CD4-positive, alpha-beta T cell (primary cell): ENCODE data around the gene ZNF524. TPM values are rescaled to one million over a fixed set of nuclear protein-coding genes. Genes with fewer than 3 reads are reported as not detected.

Experiments
- ATAC-seq: fragments of 200-7000 bp; cut with Tn5 transposase; one replicate; pipeline ENCODE4 v1.10.0; 2022; ENCODE audit warnings: mild to moderate bottlenecking; ENCODE audit not compliant: poor library complexity
- CTCF ChIA-PET: fragments of 350-600 bp; sonication (Branson Sonifier 250); formaldehyde crosslinking; loops from one replicate; lab custom pipeline; 2021; ENCODE audit warnings: antibody characterized with exemption, inconsistent platforms; lab: Charles Lee
- POLR2A ChIA-PET: fragments of 350-600 bp; sonication (Branson Sonifier 250); formaldehyde crosslinking; loops from one replicate; lab custom pipeline; 2021; ENCODE audit warnings: antibody characterized with exemption, inconsistent platforms; lab: Charles Lee
- DNase-seq, 14 experiments: peaks; one replicate each; pipeline ENCODE4 v3.0.0-alpha.2; 2013 to 2020; ENCODE audit warnings: mixed read lengths in 2 of 14
- H3K27ac ChIP-seq, 2 donors: one replicate each; pipeline versions ENCODE4 v1.5.1 to v1.7.0; 2013; ENCODE audit warnings: low read length in 2 of 2, low read depth in 1 of 2, mild to moderate bottlenecking in 1 of 2
- H3K27me3 ChIP-seq, 2 experiments: 1 replicate in 1 of 2; 2 replicates in 1 of 2; pipeline versions ENCODE4 v1.6.1 to v1.7.0; 2013; ENCODE audit warnings: low read length in 2 of 2, control low read depth in 1 of 2, mild to moderate bottlenecking in 1 of 2, moderate library complexity in 1 of 2; ENCODE audit not compliant: insufficient read depth in 2 of 2, control insufficient read depth in 1 of 2
- H3K36me3 ChIP-seq: one replicate; pipeline ENCODE4 v1.6.1; 2013; ENCODE audit warnings: low read length, control low read depth; ENCODE audit not compliant: insufficient read depth
- H3K4me1 ChIP-seq: one replicate; pipeline ENCODE4 v1.6.1; 2013; ENCODE audit warnings: low read length, control low read depth; ENCODE audit not compliant: insufficient read depth
- H3K4me3 ChIP-seq: one replicate; pipeline ENCODE4 v1.5.1; 2013; ENCODE audit warnings: mild to moderate bottlenecking, low read length, moderate library complexity
- H3K9me3 ChIP-seq, 2 experiments: 1 replicate in 1 of 2; 2 replicates in 1 of 2; pipeline versions ENCODE4 v1.6.1 to v1.7.0; 2013; ENCODE audit warnings: low read length in 2 of 2, mild to moderate bottlenecking in 2 of 2, control low read depth in 1 of 2, moderate library complexity in 1 of 2; ENCODE audit not compliant: control insufficient read depth in 1 of 2, insufficient read depth in 1 of 2
- H3K27ac Mint-ChIP-seq: one replicate; pipeline ENCODE4 v1.8.0; 2020; ENCODE audit warnings: mixed read lengths
- H3K27me3 Mint-ChIP-seq: one replicate; pipeline ENCODE4 v1.8.0; 2021; ENCODE audit warnings: mixed read lengths
- H3K36me3 Mint-ChIP-seq: one replicate; pipeline ENCODE4 v1.8.0; 2021; ENCODE audit warnings: low read depth, mixed read lengths
- H3K4me1 Mint-ChIP-seq: one replicate; pipeline ENCODE4 v1.8.0; 2021; ENCODE audit warnings: low read depth, mixed read lengths
- H3K4me3 Mint-ChIP-seq: one replicate; pipeline ENCODE4 v1.8.0; 2020; ENCODE audit warnings: mild to moderate bottlenecking, mixed read lengths
- H3K9me3 Mint-ChIP-seq: one replicate; pipeline ENCODE4 v1.8.0; 2020; ENCODE audit warnings: mixed read lengths
- intact Hi-C, 2 experiments: fragments of 100-400 bp; cut with DNase I in 1 of 2; cut with micrococcal nuclease in 1 of 2; formaldehyde crosslinking; loops; one replicate each; pipeline versions ENCODE4 v1.15.1 to v1.9.0; 2023 to 2025; cut with DNase I, micrococcal nuclease
- total RNA-seq, 174 experiments: library from RNA in 2 of 174; stranded (reverse) in 2 of 174; gene quantifications; one replicate each; pipeline ENCODE4 v1.2.3 and lab custom pipeline; 2021 to 2026
- TF ChIP-seq, protein P1 (sequence below): fragments of 200-600 bp; IDR thresholded peaks from one replicate; pipeline ENCODE4 v1.8.0; 2022; ENCODE audit warnings: antibody characterized with exemption, mild to moderate bottlenecking

The ZNF524 gene
- total RNA-seq, 2 experiments from 2014 or later, result 9.6 to 10.3 TPM

DNA sequence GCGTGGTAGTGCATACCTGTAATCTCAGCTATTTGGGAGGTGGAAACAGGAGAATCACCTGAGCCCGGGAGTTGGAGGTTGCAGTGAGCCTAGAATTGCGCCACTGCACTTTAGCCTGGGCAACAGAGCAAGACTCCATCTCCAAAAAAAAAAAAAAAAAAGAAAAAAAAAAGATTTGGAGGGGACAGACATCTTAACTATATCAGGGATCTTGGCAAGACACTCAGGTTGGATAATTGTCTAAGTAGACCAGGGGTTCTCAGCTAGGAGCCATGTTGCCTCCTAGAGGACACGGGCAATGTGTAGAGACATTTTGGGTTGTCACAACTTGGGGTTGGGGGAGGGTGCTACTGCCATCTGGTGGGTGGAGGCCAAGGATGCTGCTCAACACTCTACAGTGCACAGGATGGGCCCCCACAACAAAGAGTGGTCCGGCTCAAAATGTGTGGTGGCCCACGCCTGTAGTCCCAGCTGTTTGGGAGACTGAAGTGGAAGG is 38.8 kb downstream of the ZNF524 start:
- H3K27me3 Mint-ChIP-seq, result no peaks in the 10 kb centered on the region
- ChIA-PET POLR2A (interaction anchor here (0.5 to 2.0 kb wide), 8 partner anchors 10 to 1524 kb away, joined by 3 to 13 read pairs (median 6); partner anchors contain the start of genes FIZ1, U2AF2, ZNF524 and ZNF628), CTCF (interaction anchor here (1.0 to 5.0 kb wide), 5 partner anchors 13 to 135 kb away, joined by 3 to 29 read pairs (median 10); partner anchors contain the start of genes FIZ1, U2AF2, ZNF524 and ZNF784)
- intact Hi-C loops, result loop anchor here (10.0 kb wide), 2 partner anchors 234 to 384 kb away; partner anchors contain the start of genes PPP6R1 (in 2 of the 2) and UBE2S (in 1 of the 2)
- Histone ChIP-seq H3K4me3 (no peak overlapping the region), H3K9me3 (peaks cover 0 to 5% of the 10 kb centered on the region in 2 experiments), H3K36me3 (peaks cover 3% of the 10 kb centered on the region), H3K4me1 (peaks cover 84% of the 10 kb centered on the region), H3K27ac (no peak overlapping the region), H3K27me3 (no peaks in the 10 kb centered on the region)
- H3K4me1 Mint-ChIP-seq, result peaks cover 72% of the 10 kb centered on the region
- DNase-seq, result peak in 13 of 14 experiments; percentile 31 to 84 (median 57)
- peaks cover 45% of the 10 kb centered on the region for H3K36me3 Mint-ChIP-seq
- peak; percentile 30 for ATAC-seq
- H3K27ac Mint-ChIP-seq, result peak overlapping the region; percentile 84
- TF ChIP-seq, protein P1, sequence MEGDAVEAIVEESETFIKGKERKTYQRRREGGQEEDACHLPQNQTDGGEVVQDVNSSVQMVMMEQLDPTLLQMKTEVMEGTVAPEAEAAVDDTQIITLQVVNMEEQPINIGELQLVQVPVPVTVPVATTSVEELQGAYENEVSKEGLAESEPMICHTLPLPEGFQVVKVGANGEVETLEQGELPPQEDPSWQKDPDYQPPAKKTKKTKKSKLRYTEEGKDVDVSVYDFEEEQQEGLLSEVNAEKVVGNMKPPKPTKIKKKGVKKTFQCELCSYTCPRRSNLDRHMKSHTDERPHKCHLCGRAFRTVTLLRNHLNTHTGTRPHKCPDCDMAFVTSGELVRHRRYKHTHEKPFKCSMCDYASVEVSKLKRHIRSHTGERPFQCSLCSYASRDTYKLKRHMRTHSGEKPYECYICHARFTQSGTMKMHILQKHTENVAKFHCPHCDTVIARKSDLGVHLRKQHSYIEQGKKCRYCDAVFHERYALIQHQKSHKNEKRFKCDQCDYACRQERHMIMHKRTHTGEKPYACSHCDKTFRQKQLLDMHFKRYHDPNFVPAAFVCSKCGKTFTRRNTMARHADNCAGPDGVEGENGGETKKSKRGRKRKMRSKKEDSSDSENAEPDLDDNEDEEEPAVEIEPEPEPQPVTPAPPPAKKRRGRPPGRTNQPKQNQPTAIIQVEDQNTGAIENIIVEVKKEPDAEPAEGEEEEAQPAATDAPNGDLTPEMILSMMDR, result peak; percentile 43
- peak overlapping the region; percentile 86 for H3K4me3 Mint-ChIP-seq
- peaks cover 3% of the 10 kb centered on the region for H3K9me3 Mint-ChIP-seq

DNA sequence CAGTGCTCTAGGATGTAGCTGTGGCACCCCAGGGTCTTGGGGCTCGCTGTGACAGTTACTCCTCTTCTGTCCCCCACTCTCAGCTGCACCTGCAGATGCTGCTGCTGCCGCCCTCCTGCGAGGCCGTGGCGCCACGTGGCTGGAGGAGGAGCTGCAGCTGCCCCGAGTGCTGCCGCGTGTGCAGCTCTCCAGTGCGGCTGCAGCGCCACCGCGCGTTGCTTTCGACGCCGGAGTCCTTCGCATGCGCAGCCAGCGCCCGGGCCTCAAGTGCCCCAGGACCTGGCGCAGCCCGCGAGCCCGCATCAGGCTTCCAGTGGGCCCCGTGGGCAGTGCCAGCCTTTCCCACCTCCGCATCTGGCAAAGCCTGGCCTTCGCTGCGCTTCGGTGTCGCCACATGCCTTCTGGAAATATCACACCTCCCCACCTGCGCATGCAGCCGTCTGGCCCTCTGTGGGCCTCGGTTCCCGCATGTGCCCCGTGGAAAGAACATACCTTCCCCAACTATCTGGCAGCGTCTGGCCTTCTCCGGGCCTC is 40.0 kb downstream of the ZNF524 start:
- CTCF ChIA-PET, result interaction anchor here (0.7 to 5.0 kb wide), 7 partner anchors 9 to 136 kb away, joined by 3 to 29 read pairs (median 7); partner anchors contain the start of genes FIZ1, U2AF2, ZNF524 and ZNF784
- Histone ChIP-seq H3K36me3 (peaks cover 9% of the 10 kb centered on the region), H3K4me1 (peaks cover 87% of the 10 kb centered on the region), H3K9me3 (peaks cover 0 to 5% of the 10 kb centered on the region in 2 experiments), H3K27me3 (no peaks in the 10 kb centered on the region), H3K27ac (peak overlapping the region; percentile 76 to 78), H3K4me3 (peak overlapping the region; percentile 45)
- peaks cover 41% of the 10 kb centered on the region for H3K36me3 Mint-ChIP-seq
- no peaks in the 10 kb centered on the region for H3K27me3 Mint-ChIP-seq
- intact Hi-C loops, result loop anchor here in 1 of 2 experiments (1.0 to 5.0 kb wide), 3 partner anchors 8 to 253 kb away; partner anchors contain the start of genes FIZ1 and RPL28
- peaks cover 3% of the 10 kb centered on the region for H3K9me3 Mint-ChIP-seq
- peak overlapping the region; percentile 84 for H3K27ac Mint-ChIP-seq
- TF ChIP-seq, protein P1, result peak; percentile 47
- H3K4me1 Mint-ChIP-seq, result peaks cover 71% of the 10 kb centered on the region
- POLR2A ChIA-PET, result interaction anchor here (0.7 to 2.0 kb wide), 8 partner anchors 9 to 59 kb away, joined by 3 to 13 read pairs (median 4); partner anchors contain the start of genes FIZ1, U2AF2, ZNF524 and ZNF784
- peak; percentile 50 for ATAC-seq
- DNase-seq, result peak in 13 of 14 experiments; percentile 63 to 93 (median 73)
- peak overlapping the region; percentile 81 for H3K4me3 Mint-ChIP-seq

DNA sequence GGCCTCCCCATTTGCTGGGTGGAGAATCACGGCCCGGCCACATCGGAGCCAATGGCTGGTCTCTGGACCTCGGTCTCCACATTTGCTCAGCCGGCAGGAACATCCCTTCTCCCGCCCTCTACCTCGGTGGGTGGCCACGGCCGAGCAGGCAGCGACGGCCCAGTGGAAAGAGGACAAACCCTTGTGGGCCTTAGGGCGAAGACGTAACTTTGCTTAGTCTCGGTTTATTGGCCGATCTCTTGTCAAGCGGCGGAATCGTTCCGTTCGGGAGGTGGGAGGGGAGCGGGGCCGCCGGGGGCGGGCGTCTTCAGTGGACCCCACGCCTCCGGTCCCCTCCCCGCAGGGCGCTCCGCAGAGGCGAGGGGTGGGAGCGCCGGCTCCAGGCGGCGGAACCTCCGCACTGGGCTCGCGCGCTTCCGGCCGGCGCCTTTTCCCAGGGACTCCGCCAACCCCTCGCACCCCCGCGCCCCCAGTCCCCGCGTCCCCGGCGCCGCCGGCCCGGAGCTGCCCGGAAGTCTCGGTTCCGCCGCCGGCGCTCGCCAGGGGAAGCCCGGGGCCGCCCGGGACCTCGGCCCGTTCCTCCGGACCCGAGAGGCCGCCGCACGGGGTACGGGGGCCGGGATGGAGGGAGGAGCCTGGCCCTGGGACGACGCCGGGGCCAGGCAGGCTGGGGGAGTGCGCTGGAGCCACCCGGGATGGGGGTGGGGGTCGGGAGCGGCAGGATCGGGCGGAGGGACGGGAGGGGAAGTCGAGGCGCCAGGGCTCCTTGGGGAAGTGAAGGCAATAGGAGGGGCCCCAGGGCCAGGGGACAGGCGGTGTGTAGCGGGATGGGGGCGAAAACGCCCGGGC is 40.7 kb downstream of the ZNF524 start, which contains the start of gene ZNF580:
ZNF580 (plus strand) TSS at position 426 of the 849 bp plus-strand sequence. CDS start 1,507 bp downstream, outside the sequence.
- Mint-ChIP-seq H3K9me3 (peaks cover 3% of the 10 kb centered on the region), H3K36me3 (peaks cover 34% of the 10 kb centered on the region), H3K4me3 (peak within 1 kb of the TSS; percentile 86), H3K27ac (peak within 1 kb of the TSS; percentile 84), H3K4me1 (peaks cover 68% of the 10 kb centered on the region), H3K27me3 (no peaks in the 10 kb centered on the region)
- POLR2A ChIA-PET, result interaction anchor here (0.6 to 2.0 kb wide), 6 partner anchors 9 to 53 kb away, joined by 3 to 13 read pairs (median 6); partner anchors contain the start of genes FIZ1, U2AF2, ZNF524 and ZNF784
- Histone ChIP-seq H3K4me3 (peak within 1 kb of the TSS; percentile 78), H3K9me3 (peaks cover 0 to 5% of the 10 kb centered on the region in 2 experiments), H3K27ac (peak within 1 kb of the TSS; percentile 76 to 78), H3K36me3 (peaks cover 15% of the 10 kb centered on the region), H3K4me1 (peaks cover 86% of the 10 kb centered on the region), H3K27me3 (no peaks in the 10 kb centered on the region)
- ATAC-seq, result peak; percentile 7
- TF ChIP-seq, protein P1, result no peak
- CTCF ChIA-PET, result interaction anchor here (0.7 to 5.0 kb wide), 6 partner anchors 9 to 137 kb away, joined by 3 to 29 read pairs (median 8); partner anchors contain the start of genes U2AF2, ZNF784 and ZNF865
- DNase-seq, result peak in 11 of 14 experiments; percentile 34 to 78 (median 55)
- intact Hi-C loops, result loop anchor here in 1 of 2 experiments (1.0 to 5.0 kb wide), 3 partner anchors 8 to 254 kb away; partner anchors contain the start of genes FIZ1 and RPL28
